Measurements from ENCODE around the gene SLC30A1. TPM values are rescaled to one million over a fixed set of nuclear protein-coding genes. Genes with fewer than 3 reads are reported as not detected.

Gene SLC30A1
- total and polyA plus RNA-seq, 2 of the 13 experiments (the other 11 are each of a cell fraction or from before 2014, with no cell fraction given) = 5.9 to 24.4 TPM

GRCh38 chr1:211596418-211597181 is 17.6 kb upstream of the SLC30A1 start:
- TF ChIP-seq GMEB2 (CRISPR knock-in tag; IDR thresholded peaks at IDR 0.05; ENCODE audit: low read depth) = no peak
- peak; percentile 32 for TF ChIP-seq HNF4A (CRISPR knock-in tag; IDR thresholded peaks at IDR 0.05)
- no peak for TF ChIP-seq DDIT3 (CRISPR knock-in tag; IDR thresholded peaks at IDR 0.05)
- TF ChIP-seq NR2F2 (IDR thresholded peaks at IDR 0.05; ENCODE audit: borderline replicate concordance, low read depth) = peak; percentile 37
- 0 out of 2 replicates have a peak, but pooled peaks have one; percentile 17 for TF ChIP-seq ELF1 (CRISPR knock-in tag; IDR thresholded peaks at IDR 0.05)
- 0 out of 2 replicates have a peak, but pooled peaks have one; percentile 37 for TF ChIP-seq NR2F6 (IDR thresholded peaks at IDR 0.05)
- no peak for TF ChIP-seq NR2F6 (CRISPR knock-in tag; IDR thresholded peaks at IDR 0.05)
- TF ChIP-seq RBFOX2 (IDR thresholded peaks at IDR 0.05; ENCODE audit: low read depth, low read length) = no peak
- 0 out of 2 replicates have a peak, but pooled peaks have one; percentile 16 for TF ChIP-seq MAX (IDR thresholded peaks at IDR 0.05)
- peak; percentile 38; the same call in 1 of the 2 replicates for TF ChIP-seq TBX2 (CRISPR knock-in tag; IDR thresholded peaks at IDR 0.05; ENCODE audit: borderline replicate concordance)
- TF ChIP-seq GATAD2A (CRISPR knock-in tag; IDR thresholded peaks at IDR 0.05) = 0 out of 2 replicates have a peak, but pooled peaks have one; percentile 12
- peak; percentile 56; the same call in 1 of the 2 replicates for TF ChIP-seq RXRB (CRISPR knock-in tag; IDR thresholded peaks at IDR 0.05; ENCODE audit: borderline replicate concordance)
- peak; percentile 28; the same call in 1 of the 2 replicates for TF ChIP-seq ARID5B (CRISPR knock-in tag; IDR thresholded peaks at IDR 0.05)
- TF ChIP-seq SAP130 (CRISPR knock-in tag; IDR thresholded peaks at IDR 0.05; ENCODE audit: low read depth) = peak; percentile 34; the same call in 1 of the 2 replicates
- TF ChIP-seq ELF4 (CRISPR knock-in tag; IDR thresholded peaks at IDR 0.05; ENCODE audit: borderline replicate concordance) = 0 out of 2 replicates have a peak, but pooled peaks have one; percentile 26
- TF ChIP-seq PPARG (CRISPR knock-in tag; conservative IDR thresholded peaks at IDR 0.05) = no peak
- peak; percentile 24; the same call in 1 of the 2 replicates for TF ChIP-seq HMG20A (CRISPR knock-in tag; IDR thresholded peaks at IDR 0.05; ENCODE audit: borderline replicate concordance)
- H3K27ac ChIP-seq (ENCODE audit: extremely low read length, insufficient read depth, low read length) = no peak overlapping the region
- no peaks in the 10 kb centered on the region for H3K27me3 ChIP-seq (ENCODE audit: control insufficient read depth in 1 of 2, insufficient read depth in 2 of 2, low read length in 2 of 2)
- ChIA-PET POLR2A (interaction anchor here (0.9 to 1.6 kb wide), 3 partner anchors 10 to 47 kb away, joined by 3 to 5 read pairs (median 4); no protein-coding TSS in a partner anchor), CTCF (ENCODE audit: low intra/inter-chr PET ratio, low total read pairs) (no interaction called here)
- no peaks in the 10 kb centered on the region for H3K36me3 ChIP-seq (replicated peaks in 1 of 2; ENCODE audit: control insufficient read depth in 1 of 2, insufficient read depth in 2 of 2, low read length in 2 of 2)
- H4K20me1 ChIP-seq (ENCODE audit: insufficient read depth, low read length) = no peaks in the 10 kb centered on the region
- H3K79me2 ChIP-seq (ENCODE audit: insufficient read depth, low read length) = no peaks in the 10 kb centered on the region
- WGBS (ENCODE audit: low lambda C conversion rate) = 21% methylated on average over 6 of the region's 6 CpGs
- H3K4me3 ChIP-seq (replicated peaks in 1 of 3; ENCODE audit: insufficient read depth in 1 of 3, low read depth in 2 of 3, low read length in 3 of 3) = no peak overlapping the region
- FAIRE-seq (no peak), DNase-seq (ENCODE audit: low spot score) (no peak), ATAC-seq (peak; percentile 76)
- no peaks in the 10 kb centered on the region for H3K9me3 ChIP-seq (ENCODE audit: low read length)
- in situ Hi-C loops (cut with HindIII; ENCODE audit: extremely low pct_ligation_motif_present, low pct_unique_long_range_greater_than_20kb) (no loop called here), intact Hi-C loops (cut with micrococcal nuclease; ENCODE audit: unreplicated experiment) (no loop called here)
- peaks cover 25% of the 10 kb centered on the region for H3K4me1 ChIP-seq (ENCODE audit: insufficient read depth, low read length)
- no peak overlapping the region for H3K9ac ChIP-seq (ENCODE audit: insufficient read depth, low read depth, low read length)
- no TSS peak for BruUV-seq (replicated peaks)
- H2AFZ ChIP-seq (ENCODE audit: low read length) = no peak overlapping the region
- peak overlapping the region; percentile 32; the same call in 1 of the 2 replicates for H3K4me2 ChIP-seq (ENCODE audit: low read depth, low read length)

Measured in HepG2 (cell line).